Stimulated activated CD4-positive, alpha-beta T cell treated with anti-CD3 and anti-CD28 coated beads, Interleukin-4, amount 100 ng/mL, for 48 hours (primary cell): Measurements from ENCODE around the gene DCUN1D5.

ENCODE experiments used
- DNase-seq, 2 donors: peaks; one replicate each; pipeline ENCODE4 v3.0.0-alpha.2; 2020; ENCODE audit warnings: low read depth in 2 of 2

The DCUN1D5 gene

DNA sequence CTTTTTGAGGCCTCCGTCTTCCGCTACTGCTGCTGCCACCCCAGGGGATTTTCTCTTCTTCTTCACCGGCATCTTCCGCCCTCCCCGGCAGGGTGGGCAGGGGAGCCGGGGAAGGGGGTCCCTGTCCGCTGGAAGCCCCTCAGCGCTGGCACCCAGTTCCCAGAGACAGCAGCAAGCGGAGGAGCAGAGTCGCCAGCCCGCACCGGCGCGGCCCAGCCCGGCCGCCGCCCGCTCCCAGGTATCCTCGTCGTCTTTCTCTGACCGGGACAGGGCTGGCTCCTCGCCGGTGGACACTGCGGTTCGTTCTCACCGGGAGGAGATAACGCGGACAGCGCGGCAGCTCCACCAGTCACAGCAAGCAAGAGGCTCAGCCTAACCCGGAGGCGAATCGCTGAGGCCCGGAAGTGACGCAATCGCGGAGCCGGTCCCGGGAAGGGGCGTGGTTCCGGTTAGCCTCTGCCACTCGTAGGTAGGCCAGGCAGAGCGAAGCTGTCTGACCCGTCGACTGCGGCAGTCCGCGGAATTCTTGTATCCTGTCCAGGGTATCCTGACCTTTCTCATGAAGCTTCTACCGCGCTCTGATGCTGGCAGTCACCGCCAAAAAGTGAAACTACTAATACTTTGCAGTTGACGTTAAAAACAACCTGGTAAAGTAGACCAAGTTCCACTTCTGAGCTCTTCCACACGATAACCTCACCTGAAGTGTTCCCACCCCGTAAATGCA, at the start of gene DCUN1D5:
TSS of gene DCUN1D5 (minus strand) at position 360 of the 724 bp plus-strand sequence. CDS start at position 72, 288 bp downstream.
- DNase-seq, result peak; percentile 91 to 95

- DNase-seq, result no peak
Observed at GRCh38 chr11:103125462-103125861, 33.5 kb upstream of the DCUN1D5 start.

DNA sequence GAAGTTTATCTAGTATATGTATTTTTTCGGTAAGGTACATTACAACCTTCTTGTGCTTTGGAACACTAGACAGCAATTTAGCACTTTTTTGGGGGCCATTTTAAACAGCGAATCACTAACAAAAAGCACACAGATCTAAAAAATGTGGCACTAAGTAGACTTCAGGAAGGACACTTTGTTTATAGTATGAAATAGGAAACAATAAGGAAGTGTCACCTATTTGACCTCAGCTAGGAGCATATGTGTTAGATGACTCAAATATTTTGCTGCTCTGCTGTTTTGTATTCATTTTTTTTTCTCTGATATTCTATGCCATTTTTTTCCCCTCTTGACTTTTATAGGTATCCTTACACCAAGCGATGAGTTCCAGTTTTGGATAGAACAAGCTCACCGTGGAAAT, 22.9 kb upstream of the DCUN1D5 start:
- DNase-seq, result no peak

DNA sequence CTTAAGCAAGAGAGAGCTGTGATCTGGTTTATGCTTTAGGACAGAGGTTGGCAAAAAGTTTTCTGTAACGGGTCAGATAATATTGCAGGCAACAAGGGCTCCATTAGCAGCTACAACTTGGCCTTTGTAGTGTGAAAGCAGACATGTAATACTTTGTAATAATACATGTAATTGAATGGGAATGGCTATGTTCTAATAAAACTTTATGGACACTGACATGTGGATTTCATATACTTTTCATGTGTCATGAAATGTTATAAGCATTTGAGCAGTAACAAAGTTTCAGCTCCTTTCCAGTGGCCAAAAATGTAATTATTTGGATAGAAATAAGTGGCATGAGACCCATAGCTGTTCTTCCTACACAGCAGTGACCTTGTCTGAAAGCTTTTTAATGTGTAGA, 20.4 kb upstream of the DCUN1D5 start:
- DNase-seq, result no peak

- no peak for DNase-seq
Observed at GRCh38 chr11:103111400-103111799, 19.4 kb upstream of the DCUN1D5 start.

DNA sequence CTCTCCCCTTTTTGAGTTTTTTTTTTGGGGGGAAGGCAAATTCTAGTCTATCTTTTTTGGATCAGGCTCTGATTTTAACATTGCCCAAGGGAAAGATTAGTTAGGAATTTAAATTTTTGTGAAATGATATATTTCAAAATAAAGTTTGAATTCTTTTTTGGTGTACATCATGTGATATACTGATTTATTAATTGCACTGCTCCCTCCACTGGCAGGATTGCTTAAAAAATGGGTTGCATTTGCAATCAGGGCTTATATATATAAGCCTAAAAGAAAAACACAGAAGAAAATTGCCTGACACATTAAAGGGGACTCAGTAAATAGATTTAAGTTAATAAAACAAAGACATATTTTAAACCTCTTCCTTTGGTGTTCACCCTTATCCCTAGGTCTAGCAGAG, 18.4 kb upstream of the DCUN1D5 start:
- DNase-seq, result no peak

DNA sequence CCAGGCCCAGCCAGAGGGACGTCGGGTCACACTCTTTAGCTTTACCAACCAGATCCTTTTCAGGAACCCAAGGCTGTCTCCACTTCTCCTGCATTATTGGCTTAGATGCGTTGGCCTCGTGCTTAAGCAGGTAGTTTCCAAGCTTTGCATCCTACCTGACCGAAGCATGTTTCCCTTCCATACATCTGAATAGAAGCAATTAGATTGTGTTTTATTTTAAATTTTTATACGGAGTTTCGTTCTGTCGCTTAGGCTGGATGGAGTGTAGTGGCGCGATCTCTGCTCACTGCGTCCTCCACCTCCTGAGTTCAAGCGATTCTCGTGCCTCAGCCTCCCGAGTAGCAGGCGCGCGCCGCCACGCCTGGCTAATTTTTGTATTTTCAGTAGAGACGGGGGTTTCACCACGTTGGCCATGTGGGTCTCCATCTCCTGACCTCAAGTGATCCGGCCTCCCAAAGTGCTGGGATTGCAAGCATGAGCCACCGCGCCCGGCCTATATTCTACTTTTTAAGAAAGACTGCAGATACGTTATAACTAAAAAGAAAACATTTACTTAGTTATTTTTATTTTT, 17.9 kb upstream of the DCUN1D5 start:
- no peak for DNase-seq

DNA sequence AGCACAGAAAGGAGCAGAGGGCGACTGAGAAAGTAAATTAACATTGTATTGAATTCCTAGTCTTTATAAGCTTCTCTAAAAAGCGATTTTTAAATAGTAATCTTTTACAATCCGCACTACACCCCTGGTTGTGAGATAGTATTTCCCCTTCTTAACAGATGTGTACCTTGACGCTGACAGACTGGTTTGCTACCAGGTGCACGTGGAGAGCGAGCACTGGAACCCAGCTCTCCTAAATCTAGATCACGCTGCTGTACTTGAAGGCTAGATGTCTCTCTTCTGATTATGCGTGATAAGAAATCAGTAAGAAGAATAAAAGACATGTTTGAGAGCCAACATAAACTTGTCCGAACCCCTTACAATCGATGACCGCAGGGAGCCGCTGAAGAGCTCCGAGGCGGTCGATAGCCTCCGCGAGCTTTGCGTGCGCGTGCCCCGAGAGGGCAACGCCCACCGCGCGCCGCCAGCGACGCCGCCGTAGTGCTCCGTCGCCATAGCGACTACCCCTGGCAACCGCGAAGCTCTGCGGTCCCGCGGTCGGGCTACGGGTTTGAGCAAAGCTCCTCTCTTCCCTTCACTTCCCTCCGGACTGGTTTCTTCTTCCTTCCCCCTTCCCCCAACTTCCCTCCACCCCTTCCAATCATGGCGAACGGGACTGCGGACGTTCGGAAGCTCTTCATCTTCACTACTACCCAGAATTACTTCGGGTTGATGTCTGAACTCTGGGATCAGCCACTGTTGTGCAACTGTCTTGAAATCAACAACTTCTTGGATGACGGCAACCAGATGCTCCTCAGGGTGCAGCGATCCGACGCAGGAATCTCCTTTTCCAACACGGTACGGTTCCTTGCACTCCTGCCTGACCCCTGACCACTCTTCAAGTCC, 17.2 kb upstream of the DCUN1D5 start, which contains the start of gene DYNC2H1:
TSS of gene DYNC2H1 (plus strand) at position 494 of the 885 bp plus-strand sequence. CDS start at position 643, 149 bp downstream.
- DNase-seq, result peak; percentile 77 to 86

DNA sequence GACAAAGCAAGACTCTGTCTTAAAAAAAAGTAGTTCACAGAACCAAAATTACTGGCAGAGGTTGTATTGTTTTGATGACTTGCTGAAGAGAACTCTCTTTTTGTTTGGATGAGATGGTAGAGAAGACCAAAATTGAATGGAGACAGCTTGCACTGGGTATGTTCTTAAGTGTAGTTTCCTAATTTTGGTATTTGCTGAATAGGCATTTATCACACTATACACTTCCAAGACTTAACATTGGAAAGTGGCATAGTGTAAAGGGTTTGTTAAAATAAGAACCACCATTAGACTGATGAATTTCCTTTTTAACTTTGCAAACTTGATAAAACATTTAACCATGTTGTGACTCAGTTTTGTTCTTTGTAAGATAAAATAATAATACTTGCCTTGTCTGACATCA, 5.3 kb upstream of the DCUN1D5 start:
- no peak for DNase-seq

GRCh38 chr11:103091064-103091800, 728 bp downstream of the DCUN1D5 start:
- DNase-seq, result peak; percentile 22 to 32

DNA sequence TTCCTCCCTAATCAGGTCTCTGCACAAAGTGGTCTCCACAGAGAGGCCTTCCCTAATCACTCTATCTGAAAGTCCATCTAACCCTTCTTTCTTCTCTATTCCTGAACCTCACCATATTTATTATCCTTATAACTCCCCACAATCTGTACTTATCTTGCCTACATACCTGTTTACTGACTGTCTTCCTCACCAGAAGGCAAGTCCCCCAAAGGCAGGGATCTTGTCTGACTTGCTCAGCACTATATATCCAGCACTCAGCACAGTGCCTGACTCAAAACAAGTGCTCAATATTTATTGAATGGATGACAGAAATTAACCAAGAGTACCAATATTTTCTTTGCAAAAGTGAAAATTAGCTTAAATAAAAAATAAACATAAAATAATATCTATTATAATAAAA, 5.5 kb downstream of the DCUN1D5 start:
- DNase-seq, result no peak

DNA sequence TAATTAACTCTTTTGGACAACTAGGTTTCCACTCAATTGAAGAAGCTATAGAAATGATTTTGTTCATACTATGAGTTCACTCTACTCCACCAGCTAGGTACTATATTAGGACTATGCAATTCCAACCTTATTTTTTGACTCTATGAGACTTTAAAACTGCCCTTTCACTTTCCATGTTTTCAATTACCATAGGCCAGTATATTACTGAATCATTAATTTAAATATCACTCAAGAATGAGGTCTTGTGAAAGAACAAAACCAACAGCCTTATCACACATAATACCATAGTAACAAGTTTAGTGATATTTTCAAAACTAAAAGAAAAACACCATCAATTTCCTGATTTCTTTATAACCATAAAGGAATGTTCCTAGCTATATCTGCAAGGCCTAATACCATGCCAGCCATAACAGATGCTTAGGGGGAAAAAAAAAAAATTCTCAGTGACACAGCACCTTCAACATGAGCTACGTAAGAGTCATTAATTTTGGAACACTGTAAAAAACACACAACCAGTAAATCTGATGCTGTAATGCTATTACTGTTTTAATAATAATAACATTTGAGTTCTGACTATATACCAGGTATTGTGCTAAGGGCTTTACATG, 6.1 kb downstream of the DCUN1D5 start:
- no peak for DNase-seq

GRCh38 chr11:103079833-103080232, 12.1 kb downstream of the DCUN1D5 start:
- DNase-seq, result no peak

DNA sequence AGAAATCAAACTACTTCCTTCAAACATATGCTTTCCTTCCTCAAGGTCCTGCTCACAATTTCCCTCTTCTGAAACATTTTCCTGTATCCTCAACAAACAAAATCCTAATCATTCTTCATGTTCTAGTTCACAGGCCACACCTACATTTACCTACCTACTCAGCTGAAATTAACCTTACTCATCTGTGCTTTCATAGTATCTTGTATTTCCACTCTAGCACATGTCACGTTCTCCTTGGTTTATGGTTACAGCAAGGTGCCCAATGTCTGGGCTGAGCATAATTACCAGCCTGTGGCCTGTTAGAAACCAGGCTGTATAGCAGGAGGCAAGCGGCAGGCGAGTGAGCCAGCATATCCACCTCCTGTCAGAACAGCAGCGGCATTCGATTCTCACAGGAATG, 13.2 kb downstream of the DCUN1D5 start:
- DNase-seq, result no peak

DNA sequence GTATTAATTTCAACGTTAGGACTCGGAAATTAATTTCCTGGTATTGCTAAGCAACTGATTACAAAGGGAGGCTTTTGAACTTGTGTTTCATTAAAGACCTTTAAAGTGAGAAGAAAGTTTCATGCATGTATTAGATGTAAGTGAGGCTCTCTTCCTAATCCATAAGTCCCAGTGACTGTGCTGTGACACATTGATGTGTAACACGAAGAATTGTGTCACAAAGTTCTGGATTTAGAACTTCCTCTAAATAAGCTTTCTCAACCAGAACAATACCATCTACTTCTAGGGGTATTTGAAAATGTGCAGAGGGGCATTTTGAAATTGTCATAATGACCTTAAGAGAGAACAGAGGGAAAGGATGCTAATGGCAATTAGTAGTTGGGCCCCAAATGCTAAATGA, 14.4 kb downstream of the DCUN1D5 start:
- DNase-seq, result no peak

- no peak for DNase-seq
Observed at GRCh38 chr11:103076361-103076760, 15.6 kb downstream of the DCUN1D5 start.

DNA sequence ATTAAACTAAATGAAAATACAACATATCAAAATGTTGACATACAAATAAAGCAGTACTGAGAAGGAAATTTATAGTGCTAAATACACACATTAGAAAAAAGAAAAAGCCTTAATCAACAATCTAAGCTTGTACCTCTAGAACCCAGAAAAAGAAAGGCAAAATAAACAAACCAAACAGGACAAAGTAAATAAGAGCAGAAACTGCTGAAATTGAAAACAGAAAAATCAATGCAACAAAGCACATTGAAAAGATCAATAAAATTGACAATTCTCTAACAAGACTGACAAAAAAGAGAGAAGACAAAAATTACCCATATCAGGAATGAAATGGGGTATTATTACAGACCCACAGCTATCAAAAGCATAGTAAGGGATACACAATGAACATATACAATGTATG, 21.0 kb downstream of the DCUN1D5 start:
- DNase-seq, result no peak

- no peak for DNase-seq
Observed at GRCh38 chr11:103070142-103070541, 21.8 kb downstream of the DCUN1D5 start.

DNA sequence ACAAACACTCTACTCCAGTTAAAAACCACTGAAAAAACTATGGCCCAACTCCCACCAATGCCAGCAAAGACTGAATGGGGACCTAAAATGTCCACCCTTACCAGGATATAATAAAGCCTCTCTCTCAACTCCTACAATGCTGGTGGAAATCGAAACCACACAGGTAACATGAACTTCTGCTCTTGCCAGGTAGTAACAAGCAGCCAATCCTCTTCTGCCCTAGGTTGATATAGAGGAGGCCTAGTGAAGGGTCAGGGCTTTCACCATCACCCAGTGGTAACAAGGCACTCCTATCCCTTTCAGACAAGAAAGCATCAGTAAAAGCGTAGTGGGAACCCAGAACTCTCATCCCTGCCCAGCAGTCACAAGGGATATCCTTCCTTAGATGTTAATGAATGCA, 22.6 kb downstream of the DCUN1D5 start:
- no peak for DNase-seq

DNA sequence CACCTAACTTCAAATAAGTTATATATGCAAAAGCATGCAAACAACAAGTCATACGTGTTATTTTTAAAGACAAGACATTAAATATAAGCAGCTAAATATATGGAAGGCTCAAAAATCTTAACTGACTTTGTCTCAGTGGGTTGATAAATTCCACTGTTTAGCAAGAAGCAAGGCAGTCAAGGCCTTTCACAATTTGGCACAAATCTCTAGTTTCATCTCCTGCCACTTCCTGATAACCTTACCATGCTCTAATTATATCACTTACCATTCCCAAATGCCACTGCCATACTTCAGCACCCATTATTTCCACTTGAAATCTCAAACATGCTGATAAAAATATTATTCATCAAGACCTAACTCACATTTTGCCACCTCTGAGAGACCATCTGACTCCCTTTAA, 24.8 kb downstream of the DCUN1D5 start:
- no peak for DNase-seq

- no peak for DNase-seq
Observed at GRCh38 chr11:103061656-103062055, 30.3 kb downstream of the DCUN1D5 start.
